Skin of body (tissue), 2 donors: Measurements from ENCODE around the gene ZSWIM6. TPM values are rescaled to one million over a fixed set of nuclear protein-coding genes. Genes with fewer than 3 reads are reported as not detected.
A peak's percentile ranks its signal among the peaks of the same experiment; 100 is the strongest.

Source experiments
- DNase-seq: peaks from one replicate; lab custom pipeline; 2025; lab: John Stamatoyannopoulos, UW
- total RNA-seq: library from RNA; depleted of rRNA; stranded (reverse); fragments of >200 nt; gene quantifications from one replicate; pipeline ENCODE4 v1.2.3, GENCODE V29; 2014

The ZSWIM6 gene
- total RNA-seq, 1 donor from 2014 or later: 10.1 TPM

GRCh38 chr5:61534481-61535267, 202.6 kb downstream of the ZSWIM6 start:
- DNase-seq: no peak

DNA sequence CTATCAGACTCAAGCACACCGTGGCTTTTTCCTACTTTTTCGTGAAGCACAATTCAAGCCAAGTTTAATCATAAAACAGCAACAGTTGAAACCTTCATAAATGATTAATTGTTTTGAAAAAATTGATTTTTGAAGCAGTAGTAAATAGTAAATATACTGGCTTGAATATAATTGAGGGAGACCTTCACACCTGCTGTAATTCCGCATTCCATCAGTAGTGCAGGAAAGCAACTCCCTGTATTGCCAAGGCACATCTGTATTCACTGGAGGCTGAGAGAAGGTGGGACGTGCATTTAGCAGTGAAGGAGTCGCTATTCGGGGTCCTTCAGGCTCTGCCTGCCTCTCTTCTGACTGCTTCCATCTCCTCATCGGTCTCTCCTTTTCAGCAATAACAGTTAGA, 203.8 kb downstream of the ZSWIM6 start:
- DNase-seq: no peak

DNA sequence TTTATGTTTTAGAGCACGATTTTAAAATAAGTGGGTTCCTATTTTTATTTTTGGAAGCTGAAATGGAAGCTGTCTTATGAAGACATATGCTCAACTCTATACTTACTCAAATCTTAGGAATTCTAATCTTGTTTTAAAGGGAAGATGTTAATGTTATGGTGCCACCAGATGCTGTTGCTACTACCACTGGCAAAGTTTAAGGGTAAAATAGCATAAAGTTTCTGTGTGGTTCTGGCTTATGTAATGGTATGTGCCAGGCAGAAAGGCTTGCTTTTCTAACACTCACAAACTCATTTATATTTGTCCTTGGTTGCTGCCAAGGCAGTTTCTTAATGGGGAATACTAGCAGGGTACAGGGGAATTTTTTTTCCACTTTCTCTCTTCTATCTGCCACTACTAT, 204.9 kb downstream of the ZSWIM6 start:
- no peak for DNase-seq

DNA sequence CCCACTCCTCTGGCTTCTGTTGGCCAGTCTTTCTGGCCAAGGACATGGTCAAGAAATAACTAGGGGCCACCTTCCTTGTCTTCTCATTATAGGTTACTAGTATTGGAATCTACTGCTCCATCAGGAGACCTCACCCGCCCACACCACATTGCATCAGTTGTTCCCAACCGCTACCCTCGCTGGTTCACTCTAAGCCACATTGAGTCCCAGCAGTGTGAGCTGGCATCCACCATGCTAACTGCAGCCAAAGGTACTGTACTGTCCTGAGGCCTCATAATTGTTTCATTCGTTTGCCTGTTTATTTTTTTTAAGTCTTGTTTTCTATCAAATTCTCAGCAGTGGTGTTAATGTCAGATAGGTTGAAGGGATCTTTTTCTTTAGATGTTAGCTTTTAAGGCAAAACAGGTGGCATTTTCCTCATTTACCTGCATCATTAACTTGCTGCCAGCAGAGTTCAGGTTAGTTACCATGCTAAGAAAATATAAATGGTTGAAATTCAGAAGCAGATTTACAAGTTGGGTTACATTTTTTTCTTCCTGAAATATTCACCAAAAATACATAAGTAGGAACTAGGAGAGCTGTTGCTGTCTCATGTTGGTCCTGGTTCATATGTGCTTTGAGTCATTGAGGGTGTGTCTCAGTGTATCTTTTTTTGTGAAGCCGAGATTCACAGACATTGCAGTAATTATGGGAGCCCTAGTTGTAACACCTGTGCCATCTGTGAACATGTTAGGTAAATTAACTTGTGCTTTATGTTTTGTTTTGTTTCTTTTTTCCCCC, 206.9 kb downstream of the ZSWIM6 start:
- DNase-seq: no peak

DNA sequence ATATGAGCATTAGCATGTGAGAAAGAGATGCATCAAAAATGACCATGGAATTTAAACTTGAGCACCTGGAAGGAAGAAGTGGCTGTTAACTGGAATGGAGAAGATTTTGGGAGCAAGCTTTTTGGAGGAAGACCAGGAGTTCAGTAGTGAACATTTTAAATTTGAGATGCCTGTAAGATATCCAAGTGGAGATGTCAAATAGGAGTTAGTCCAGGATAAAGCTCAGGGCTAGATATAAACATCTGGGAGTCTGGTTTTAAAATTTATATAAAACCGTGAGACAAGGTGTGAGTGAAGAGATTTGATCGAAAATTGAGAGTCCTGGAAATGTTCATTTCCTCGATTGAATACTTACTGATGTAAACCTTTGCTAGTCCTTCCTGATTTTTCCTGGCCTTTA, 217.5 kb downstream of the ZSWIM6 start:
- DNase-seq: no peak

- no peak for DNase-seq
Observed at GRCh38 chr5:61551637-61552313, 219.7 kb downstream of the ZSWIM6 start.

DNA sequence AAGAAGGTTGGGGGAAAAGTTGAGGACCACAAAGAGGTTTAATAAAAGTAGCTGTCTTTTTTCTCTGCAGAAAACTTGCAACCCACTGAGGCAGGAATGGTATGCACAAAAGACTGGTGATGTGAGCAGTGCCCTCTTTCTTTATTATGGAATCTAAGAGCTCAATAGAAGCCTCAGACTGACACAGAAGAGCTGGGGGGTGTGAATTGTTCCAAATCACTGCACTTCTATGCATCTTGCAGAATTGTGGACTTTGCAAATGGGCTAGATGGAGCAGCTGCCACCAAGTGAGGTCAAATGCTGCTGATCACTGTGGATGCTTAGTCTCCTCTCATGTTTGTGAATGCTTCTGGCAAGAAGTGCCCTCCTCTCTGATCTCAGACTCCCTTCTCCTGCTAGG, 227.1 kb downstream of the ZSWIM6 start:
- DNase-seq: no peak

DNA sequence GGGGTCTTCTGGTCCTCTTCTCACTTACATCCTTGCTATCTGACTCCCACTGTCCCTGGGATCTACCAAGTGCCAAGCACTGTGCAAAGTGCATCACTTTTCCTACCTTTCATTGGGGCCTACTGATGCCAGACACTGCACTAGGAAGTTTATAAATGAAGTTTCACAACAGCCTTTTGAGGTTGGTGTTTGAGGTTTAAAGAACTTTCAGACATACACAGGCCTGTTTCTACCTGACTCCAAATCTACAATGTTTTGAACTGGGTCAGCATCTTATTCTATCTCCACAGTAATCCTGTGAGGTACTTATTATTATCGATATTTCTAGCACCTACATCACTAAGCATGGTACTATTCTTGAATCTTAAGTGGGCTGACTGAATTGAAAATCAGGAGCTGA, 227.7 kb downstream of the ZSWIM6 start:
- no peak for DNase-seq

GRCh38 chr5:61563401-61563800, 231.3 kb downstream of the ZSWIM6 start:
- DNase-seq: no peak

DNA sequence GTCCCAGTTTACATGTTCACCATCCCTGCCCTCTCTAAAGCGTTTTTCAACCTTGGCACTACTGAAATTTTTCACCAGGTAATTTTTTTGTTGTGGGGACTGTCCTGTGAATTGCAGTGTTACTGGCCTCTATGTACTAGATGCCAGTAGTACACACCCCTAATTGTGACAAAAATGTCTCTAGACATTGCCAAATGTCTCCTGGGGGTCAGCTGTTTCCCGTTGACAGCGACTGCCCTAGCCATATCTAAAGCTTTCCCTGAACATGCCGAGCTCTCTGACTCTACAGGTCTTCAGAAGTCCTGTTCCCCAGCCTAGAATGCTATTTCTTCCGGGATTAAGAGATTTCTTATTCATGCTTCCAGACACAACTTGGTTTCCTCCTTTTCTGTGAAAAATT, 235.3 kb downstream of the ZSWIM6 start:
- DNase-seq: no peak

DNA sequence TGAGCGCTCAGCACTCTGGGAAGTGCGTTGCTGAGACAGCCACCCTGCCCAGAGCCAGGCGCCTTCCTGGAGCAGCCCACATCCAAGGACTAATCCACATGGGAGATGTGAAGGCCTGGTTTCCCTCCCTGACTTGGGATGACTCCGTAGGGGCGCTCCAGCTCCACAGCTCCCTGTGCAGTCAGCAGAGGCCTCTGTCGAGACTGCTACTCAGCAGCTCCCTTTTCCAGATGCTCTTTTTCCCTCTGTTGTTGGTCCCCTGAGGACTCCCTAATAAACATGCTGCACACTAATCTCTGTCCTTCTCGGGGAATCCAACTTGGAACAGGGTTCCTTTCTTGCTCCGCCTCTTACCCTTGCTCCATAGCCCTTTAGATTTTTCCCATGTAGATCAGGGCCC, 237.3 kb downstream of the ZSWIM6 start:
- peak; percentile 53 for DNase-seq

- DNase-seq: no peak
Observed at GRCh38 chr5:61570767-61571166, 238.7 kb downstream of the ZSWIM6 start.

GRCh38 chr5:61572959-61573358, 240.9 kb downstream of the ZSWIM6 start:
- DNase-seq: no peak

DNA sequence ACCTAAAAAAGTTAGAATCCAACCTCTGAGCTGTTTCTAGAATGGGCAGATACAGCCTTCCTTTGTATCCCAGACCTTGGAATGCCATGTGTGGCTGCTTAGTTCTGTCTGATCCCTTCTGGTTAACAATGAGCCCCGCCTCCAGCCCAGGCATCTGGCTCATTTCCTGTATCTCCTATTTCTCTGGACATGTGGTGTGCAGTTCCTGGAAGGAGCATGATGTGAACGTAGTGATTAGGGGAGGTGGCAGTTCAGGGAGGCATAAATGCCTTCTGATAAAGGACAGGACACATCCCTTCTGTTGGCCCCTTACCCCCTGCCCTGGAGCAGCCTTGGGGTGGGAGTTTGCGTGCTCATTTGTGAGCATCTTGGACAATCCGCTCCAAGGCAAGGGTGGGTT, 243.0 kb downstream of the ZSWIM6 start:
- peak; percentile 85 for DNase-seq

- no peak for DNase-seq
Observed at GRCh38 chr5:61575581-61575980, 243.5 kb downstream of the ZSWIM6 start.

DNA sequence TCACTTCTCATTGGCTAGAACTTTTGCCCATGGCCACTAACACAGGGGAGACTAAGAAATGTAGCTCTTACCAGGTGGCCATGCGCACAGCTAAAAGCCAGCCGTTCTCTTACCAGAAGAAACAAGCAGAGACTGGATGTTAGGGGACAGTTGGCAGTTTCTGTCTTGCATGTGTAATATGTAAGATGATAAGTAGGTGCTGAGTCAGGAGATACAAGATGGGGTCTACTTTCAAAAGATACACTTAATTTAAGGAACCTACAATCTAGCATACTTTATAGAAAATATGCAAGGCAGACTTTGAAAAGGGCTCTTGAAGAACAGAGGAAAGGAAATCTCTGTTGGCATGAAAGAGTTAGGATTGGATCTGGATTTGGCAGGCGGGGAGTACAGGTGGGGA, 244.5 kb downstream of the ZSWIM6 start:
- no peak for DNase-seq

GRCh38 chr5:61578858-61579503, 246.9 kb downstream of the ZSWIM6 start:
- no peak for DNase-seq

DNA sequence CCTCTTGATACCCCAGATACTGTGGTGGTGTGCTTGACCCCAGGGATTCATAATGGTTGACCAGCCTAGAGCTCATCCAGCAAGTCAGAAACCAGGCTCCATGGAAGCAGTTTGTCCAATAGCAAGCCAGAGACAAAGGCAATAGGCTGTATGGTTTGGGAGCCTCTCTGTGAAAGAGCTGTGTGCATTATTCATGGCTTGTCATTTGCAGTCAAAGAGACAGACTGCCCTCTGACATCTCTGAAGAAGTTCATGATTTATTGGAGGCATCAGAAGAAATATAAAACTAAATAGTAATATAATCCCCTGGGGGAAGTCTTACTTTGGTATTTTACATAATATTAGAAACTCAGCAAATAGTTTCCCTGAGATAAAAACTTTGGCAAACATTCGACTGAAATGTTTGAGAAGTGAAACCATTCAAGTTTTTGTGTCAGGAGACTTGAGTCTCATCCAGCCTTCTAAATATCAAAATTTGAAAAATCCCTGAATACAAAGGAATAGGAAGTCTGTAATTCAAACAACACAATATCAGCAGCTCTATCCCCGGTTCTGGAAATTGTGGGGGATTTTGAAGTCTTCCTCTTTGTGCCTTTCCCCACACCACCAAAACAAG, 250.3 kb downstream of the ZSWIM6 start:
- peak; percentile 29 for DNase-seq

- no peak for DNase-seq
Observed at GRCh38 chr5:61582887-61583286, 250.8 kb downstream of the ZSWIM6 start.

DNA sequence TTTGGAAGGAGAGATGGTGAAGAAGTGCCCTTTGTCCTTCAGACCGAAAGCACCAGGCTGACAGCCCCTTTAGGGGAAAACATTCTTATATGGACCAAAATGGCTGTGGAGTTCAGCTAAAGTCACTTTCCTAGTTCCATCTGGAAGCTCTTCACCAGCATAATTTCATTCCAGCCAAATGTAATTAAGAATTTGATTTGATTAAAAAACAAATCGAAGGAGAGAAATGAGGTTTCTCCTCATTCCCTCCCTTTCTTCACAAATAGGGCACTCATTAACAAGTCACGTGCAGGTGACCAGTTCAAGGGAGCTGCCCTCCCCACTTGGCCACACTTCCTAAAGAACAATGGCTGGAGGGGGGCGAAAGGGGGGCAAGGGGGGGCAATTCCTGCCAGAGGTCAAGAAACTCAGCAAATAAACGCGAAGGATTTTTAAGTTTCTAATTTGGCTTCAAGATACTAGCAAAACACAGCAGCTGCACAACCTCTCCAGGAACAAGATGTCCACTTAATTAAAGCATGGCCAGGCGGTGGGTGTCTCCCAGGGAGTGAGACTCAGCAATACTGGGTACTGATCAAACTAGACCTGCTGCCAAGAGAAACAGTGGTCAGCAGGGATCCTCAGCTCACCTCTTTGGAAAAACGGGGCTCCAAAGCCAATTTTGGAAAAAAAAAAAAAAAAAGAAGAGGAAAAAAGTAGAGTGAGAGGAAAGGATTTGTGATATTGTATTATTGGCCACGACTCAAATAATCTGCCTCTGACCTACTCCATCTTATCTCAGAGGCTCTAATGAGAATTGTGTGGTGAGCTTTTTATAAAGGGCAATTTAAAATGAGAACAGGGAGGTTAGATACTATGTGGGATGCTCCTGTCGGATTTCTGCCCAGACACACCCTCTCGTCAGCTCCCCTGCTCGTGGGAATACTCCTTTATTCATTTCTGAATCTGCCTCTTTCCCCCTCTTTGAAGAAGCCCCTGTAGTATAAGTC, 254.3 kb downstream of the ZSWIM6 start:
- no peak for DNase-seq
